GM12878 (cell line): ENCODE measurements around the gene GBX1. TPM values are rescaled to one million over a fixed set of nuclear protein-coding genes. Genes with fewer than 3 reads are reported as not detected.

Experiments used
- ATAC-seq: fragments of 200-7000 bp; cut with Tn5 transposase; 3 replicates; pipeline ENCODE4 v1.9.1; 2020; ENCODE audit warnings: mild to moderate bottlenecking, moderate library complexity
- BruUV-seq: library from RNA; stranded (reverse); fragments of 400-500 nt; replicated peaks from 2 replicates; lab custom pipeline; 2021; lab: Mats Ljungman, UMichigan
- CTCF ChIA-PET: fragments of 300-600 bp; sonication (Branson Sonifier 250); formaldehyde crosslinking; extraction: SDS; loops from one replicate; lab custom pipeline; 2021; ENCODE audit warnings: inconsistent platforms; lab: Yijun Ruan, JAX
- POLR2A ChIA-PET: fragments of 350-600 bp; formaldehyde crosslinking; extraction: SDS; loops from one replicate; lab custom pipeline; 2021; ENCODE audit warnings: inconsistent platforms; lab: Charles Lee
- RAD21 ChIA-PET: fragments of 300-600 bp; sonication (Branson Sonifier 250); formaldehyde crosslinking; loops from one replicate; lab custom pipeline; 2023; ENCODE audit warnings: antibody characterized with exemption; ENCODE audit not compliant: unreplicated experiment; lab: Charles Lee
- SMC1A ChIA-PET: fragments of 300-600 bp; sonication (Branson Sonifier 250); formaldehyde crosslinking; loops from one replicate; lab custom pipeline; 2023; ENCODE audit not compliant: unreplicated experiment, uncharacterized antibody; lab: Charles Lee
- DNase-seq: peaks from one replicate; pipeline ENCODE4 v3.0.0-alpha.2; 2011; ENCODE audit warnings: low read depth, low spot score
- FAIRE-seq: peaks from 3 replicates; lab custom pipeline; 2011; peaks lifted over from hg19 to GRCh38; lab: Jason Lieb, UNC
- H2AFZ ChIP-seq: 2 replicates; pipeline ENCODE4 v1.6.0; 2011; ENCODE audit warnings: low read depth, low read length, control low read depth; ENCODE audit not compliant: control insufficient read depth
- H3K27ac ChIP-seq: 2 replicates; pipeline ENCODE4 v1.5.1; 2011; ENCODE audit warnings: control low read depth; ENCODE audit not compliant: control insufficient read depth, insufficient read depth
- H3K27me3 ChIP-seq, 2 experiments: replicated peaks in 1 of 2; 2 replicates each; pipeline versions ENCODE4 v1.6.0 to v1.6.1; 2011; ENCODE audit warnings: low read length in 1 of 2; ENCODE audit not compliant: control insufficient read depth in 2 of 2, insufficient read depth in 2 of 2
- H3K36me3 ChIP-seq, 2 experiments: 2 replicates each; pipeline ENCODE4 v1.5.1; 2011; ENCODE audit warnings: low read length in 1 of 2; ENCODE audit not compliant: control insufficient read depth in 2 of 2, insufficient read depth in 2 of 2
- H3K4me1 ChIP-seq: 2 replicates; pipeline ENCODE4 v1.6.1; 2011; ENCODE audit warnings: mild to moderate bottlenecking, low read length, moderate library complexity, mixed read lengths; ENCODE audit not compliant: control insufficient read depth, insufficient read depth
- H3K4me2 ChIP-seq: 2 replicates; pipeline ENCODE4 v1.6.0; 2011; ENCODE audit warnings: control low read depth; ENCODE audit not compliant: control insufficient read depth, insufficient read depth
- H3K4me3 ChIP-seq: fragments of 200-600 bp; sonication (generic); 2 replicates; pipeline ENCODE4 v1.5.1; 2016
- H3K79me2 ChIP-seq: 2 replicates; pipeline ENCODE4 v1.6.0; 2011; ENCODE audit warnings: low read length; ENCODE audit not compliant: control insufficient read depth, insufficient read depth
- H3K9ac ChIP-seq: 2 replicates; pipeline ENCODE4 v1.8.0; 2011; ENCODE audit warnings: low read length, control low read depth, mixed read lengths; ENCODE audit not compliant: control insufficient read depth, insufficient read depth
- H3K9me3 ChIP-seq: replicated peaks from 3 replicates; pipeline ENCODE4 v1.5.1; 2011; ENCODE audit warnings: mild to moderate bottlenecking, low read length; ENCODE audit not compliant: control insufficient read depth, insufficient read depth
- H4K20me1 ChIP-seq: 2 replicates; pipeline ENCODE4 v1.6.0; 2011; ENCODE audit not compliant: control insufficient read depth, insufficient read depth
- BCL11A ChIP-seq: IDR thresholded peaks from 2 replicates; pipeline ENCODE4 v1.6.1; 2011; ENCODE audit warnings: low read depth, low read length
- BCL3 ChIP-seq: IDR thresholded peaks from 2 replicates; pipeline ENCODE4 v1.6.1; 2011; ENCODE audit warnings: borderline replicate concordance, low read depth, mild to moderate bottlenecking, moderate library complexity, low read length; ENCODE audit not compliant: insufficient read depth, poor library complexity, severe bottlenecking
- CHD4 ChIP-seq: fragments of 200-600 bp; sonication (generic); IDR thresholded peaks from 2 replicates; pipeline ENCODE4 v1.6.1; 2016; ENCODE audit warnings: mild to moderate bottlenecking
- CREB1 ChIP-seq: IDR thresholded peaks from 2 replicates; pipeline ENCODE4 v1.6.1; 2012; ENCODE audit warnings: low read depth, mild to moderate bottlenecking, inconsistent platforms
- FOXK2 ChIP-seq: fragments of 450-650 bp; IDR thresholded peaks from 2 replicates; pipeline ENCODE4 v1.6.1; 2017; ENCODE audit warnings: mild to moderate bottlenecking, moderate library complexity
- HDGF ChIP-seq: fragments of 450-650 bp; IDR thresholded peaks from 2 replicates; pipeline ENCODE4 v1.6.1; 2016; ENCODE audit warnings: antibody characterized with exemption
- LARP7 ChIP-seq: fragments of 450-650 bp; IDR thresholded peaks from 2 replicates; pipeline ENCODE4 v1.6.1; 2017; ENCODE audit warnings: mild to moderate bottlenecking
- MEF2B ChIP-seq: fragments of 450-650 bp; IDR thresholded peaks from 2 replicates; pipeline ENCODE4 v1.6.1; 2018; ENCODE audit warnings: mild to moderate bottlenecking, moderate library complexity; ENCODE audit not compliant: partially characterized antibody, poor library complexity, severe bottlenecking
- NBN ChIP-seq: fragments of 450-650 bp; IDR thresholded peaks from 2 replicates; pipeline ENCODE4 v1.6.1; 2016
- NR2C2 ChIP-seq: IDR thresholded peaks from 2 replicates; pipeline ENCODE4 v1.6.1; 2011; ENCODE audit warnings: borderline replicate concordance, low read depth; ENCODE audit not compliant: control insufficient read depth, insufficient read length
- RAD21 ChIP-seq: IDR thresholded peaks from 2 replicates; pipeline ENCODE4 v1.6.1; 2011; ENCODE audit warnings: mild to moderate bottlenecking, low read depth, low read length, moderate library complexity; ENCODE audit not compliant: insufficient read depth
- RB1 ChIP-seq: fragments of 450-650 bp; formaldehyde crosslinking; IDR thresholded peaks from 2 replicates; pipeline ENCODE4 v1.6.1; 2017; ENCODE audit warnings: mild to moderate bottlenecking, borderline replicate concordance
- RUNX3 ChIP-seq: IDR thresholded peaks from 2 replicates; pipeline ENCODE4 v1.6.1; 2012; ENCODE audit warnings: low read length, inconsistent platforms
- SREBF2 ChIP-seq: IDR thresholded peaks from 2 replicates; pipeline ENCODE4 v1.6.1; 2012; ENCODE audit warnings: mild to moderate bottlenecking, low read length
- STAT3 ChIP-seq: IDR thresholded peaks from 2 replicates; pipeline ENCODE4 v1.6.1; 2011; ENCODE audit warnings: low read depth, low read length, improper control_type of control experiment
- ZNF207 ChIP-seq: fragments of 450-650 bp; IDR thresholded peaks from 2 replicates; pipeline ENCODE4 v1.6.1; 2014; ENCODE audit warnings: antibody characterized with exemption, mild to moderate bottlenecking, borderline replicate concordance
- WGBS: methylation state at CpG from one replicate; pipeline ENCODE4 v1.1.6; 2016; ENCODE audit warnings: low lambda C conversion rate; ENCODE audit not compliant: insufficient replicate concordance, insufficient coverage; ENCODE audit errors: missing lambda C conversion rate; 5-methylcytosine and 5-hydroxymethylcytosine counted together
- in situ Hi-C: fragments of 300-500 bp; cut with MboI; formaldehyde crosslinking; loops from 9 replicates; pipeline ENCODE4 v1.14.3; 2018; ENCODE audit warnings: mixed read lengths
- intact Hi-C: fragments of 100-400 bp; cut with micrococcal nuclease; formaldehyde crosslinking; loops from one replicate; pipeline ENCODE4 v1.14.2; 2022; ENCODE audit not compliant: unreplicated experiment
- polyA plus RNA-seq, 11 experiments: library from polyadenylated mRNA; depleted of rRNA in 4 of 11; unstranded in 6 of 11; stranded (reverse) in 5 of 11; fragments of >200 nt; fragmentation: Nextera tagmentation in 4 of 11; fragmentation: Illumina TruSeq in 1 of 11; extraction: Ambion mirVana in 4 of 11; extraction: Trizol in 1 of 11; gene quantifications; 1 replicate in 1 of 11; 2 replicates in 10 of 11; pipeline versions ENCODE4 v1.2.1 to v1.2.3, GENCODE V29; 2011 to 2016; ENCODE audit warnings: inconsistent platforms in 2 of 11, missing spikeins in 2 of 11, low read depth in 1 of 11
- total RNA-seq, 4 experiments: library from RNA; depleted of rRNA in 3 of 4; stranded (reverse); fragments of >200 nt in 3 of 4; fragmentation: Illumina TruSeq in 1 of 4; extraction: Trizol in 1 of 4; gene quantifications; 2 replicates each; pipeline versions ENCODE4 v1.2.1 to v1.2.3, GENCODE V29; 2013 to 2021
- TF ChIP-seq, protein P1 (sequence below): IDR thresholded peaks from 2 replicates; pipeline ENCODE4 v1.6.1; 2011; ENCODE audit warnings: low read depth, mild to moderate bottlenecking, low read length, moderate library complexity, borderline replicate concordance; ENCODE audit errors: extremely low read depth
- TF ChIP-seq, protein P2 (sequence below): fragments of 450-650 bp; IDR thresholded peaks from 2 replicates; pipeline ENCODE4 v1.6.1; 2016; ENCODE audit warnings: mild to moderate bottlenecking
- TF ChIP-seq, protein P3 (sequence below): fragments of 450-650 bp; IDR thresholded peaks from 2 replicates; pipeline ENCODE4 v1.6.1; 2018; ENCODE audit warnings: mild to moderate bottlenecking, low read depth, moderate library complexity; ENCODE audit not compliant: partially characterized antibody

Gene GBX1
- total and polyA plus RNA-seq, 10 of the 15 experiments (the other 5 are each of a cell fraction or from before 2014, with no cell fraction given): not detected

DNA sequence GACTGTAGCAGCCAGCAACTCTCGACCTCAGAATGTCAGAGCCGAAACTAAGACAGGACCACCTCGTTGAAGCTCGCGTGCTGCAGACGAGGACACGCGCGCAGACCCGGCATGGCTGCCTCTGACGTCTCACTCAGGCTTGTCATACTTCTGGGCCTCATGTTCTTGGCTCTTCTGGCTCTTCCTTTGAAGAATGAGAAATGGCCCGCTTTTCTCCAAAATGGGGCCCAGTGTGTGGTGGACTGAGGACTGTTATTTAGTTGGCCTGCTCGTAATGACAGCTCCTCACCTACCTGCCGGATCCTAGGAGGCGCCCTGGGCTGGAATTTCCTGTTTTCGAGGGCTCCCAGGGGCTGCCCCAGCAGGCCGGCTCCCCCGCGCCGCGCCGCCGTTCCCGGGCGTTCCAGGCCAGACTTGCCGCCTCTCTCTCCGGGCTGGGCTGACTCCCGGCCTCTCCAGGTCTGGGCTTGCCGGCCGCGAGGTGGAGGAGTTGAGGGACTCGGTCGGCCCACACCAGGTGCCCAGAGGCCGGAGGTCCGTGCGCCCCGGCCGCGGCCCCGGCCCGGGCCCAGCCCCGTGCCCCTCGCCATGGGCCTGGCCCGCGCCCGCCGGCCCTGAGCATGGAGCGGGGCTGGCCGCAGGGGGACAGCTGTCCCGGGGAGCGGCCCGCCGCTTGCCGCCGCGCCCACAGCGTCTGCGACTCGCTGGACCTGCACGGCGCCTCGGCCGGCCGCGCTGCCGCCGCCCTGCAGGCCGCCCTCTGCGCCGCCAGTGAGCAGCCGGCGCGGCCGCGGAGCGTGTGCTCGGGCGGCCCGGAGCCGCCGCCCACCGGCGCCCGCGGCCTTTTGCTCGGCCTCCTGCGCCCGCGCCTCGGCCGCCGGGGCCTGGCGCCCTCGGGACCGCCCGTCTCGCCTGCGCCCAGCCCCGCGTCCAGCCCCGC, 53.1 kb downstream of the GBX1 start:
- ATAC-seq (no peak), DNase-seq (no peak), FAIRE-seq (no peak)
- Histone ChIP-seq H3K27me3 (no peaks in the 10 kb centered on the region), H3K9me3 (no peaks in the 10 kb centered on the region), H3K36me3 (peaks cover 0 to 11% of the 10 kb centered on the region in 2 experiments; a peak in 2 of 4 replicates), H4K20me1 (peaks cover 3% of the 10 kb centered on the region; the same call in 1 of the 2 replicates), H3K9ac (no peak overlapping the region), H3K27ac (no peak overlapping the region), H3K4me2 (no peak overlapping the region), H2AFZ (no peak overlapping the region), H3K4me3 (no peak overlapping the region), H3K4me1 (no peaks in the 10 kb centered on the region), H3K79me2 (no peaks in the 10 kb centered on the region; the same call in none of the 2 replicates)
- ChIA-PET RAD21 (no interaction called here), POLR2A (no interaction called here), SMC1A (no interaction called here), CTCF (no interaction called here)
- 52% methylated on average over 65 of the region's 101 CpGs for WGBS
- BruUV-seq: no TSS peak
- intact Hi-C loops: loop anchor here (5.0 kb wide), 1 partner anchor 102 kb away; no protein-coding TSS in a partner anchor
- in situ Hi-C loops: no loop called here
- TF ChIP-seq CHD4 (no peak), RAD21 (no peak), RUNX3 (no peak), NBN (no peak), BCL3 (no peak), MEF2B (no peak), ZNF207 (no peak), NR2C2 (no peak), CREB1 (no peak), LARP7 (no peak), HDGF (no peak), BCL11A (no peak), RB1 (no peak), STAT3 (no peak), SREBF2 (no peak), FOXK2 (no peak)
- TF ChIP-seq, protein P1, sequence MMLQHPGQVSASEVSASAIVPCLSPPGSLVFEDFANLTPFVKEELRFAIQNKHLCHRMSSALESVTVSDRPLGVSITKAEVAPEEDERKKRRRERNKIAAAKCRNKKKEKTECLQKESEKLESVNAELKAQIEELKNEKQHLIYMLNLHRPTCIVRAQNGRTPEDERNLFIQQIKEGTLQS: no peak
- TF ChIP-seq, protein P2, sequence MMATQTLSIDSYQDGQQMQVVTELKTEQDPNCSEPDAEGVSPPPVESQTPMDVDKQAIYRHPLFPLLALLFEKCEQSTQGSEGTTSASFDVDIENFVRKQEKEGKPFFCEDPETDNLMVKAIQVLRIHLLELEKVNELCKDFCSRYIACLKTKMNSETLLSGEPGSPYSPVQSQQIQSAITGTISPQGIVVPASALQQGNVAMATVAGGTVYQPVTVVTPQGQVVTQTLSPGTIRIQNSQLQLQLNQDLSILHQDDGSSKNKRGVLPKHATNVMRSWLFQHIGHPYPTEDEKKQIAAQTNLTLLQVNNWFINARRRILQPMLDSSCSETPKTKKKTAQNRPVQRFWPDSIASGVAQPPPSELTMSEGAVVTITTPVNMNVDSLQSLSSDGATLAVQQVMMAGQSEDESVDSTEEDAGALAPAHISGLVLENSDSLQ: no peak
- TF ChIP-seq, protein P3, sequence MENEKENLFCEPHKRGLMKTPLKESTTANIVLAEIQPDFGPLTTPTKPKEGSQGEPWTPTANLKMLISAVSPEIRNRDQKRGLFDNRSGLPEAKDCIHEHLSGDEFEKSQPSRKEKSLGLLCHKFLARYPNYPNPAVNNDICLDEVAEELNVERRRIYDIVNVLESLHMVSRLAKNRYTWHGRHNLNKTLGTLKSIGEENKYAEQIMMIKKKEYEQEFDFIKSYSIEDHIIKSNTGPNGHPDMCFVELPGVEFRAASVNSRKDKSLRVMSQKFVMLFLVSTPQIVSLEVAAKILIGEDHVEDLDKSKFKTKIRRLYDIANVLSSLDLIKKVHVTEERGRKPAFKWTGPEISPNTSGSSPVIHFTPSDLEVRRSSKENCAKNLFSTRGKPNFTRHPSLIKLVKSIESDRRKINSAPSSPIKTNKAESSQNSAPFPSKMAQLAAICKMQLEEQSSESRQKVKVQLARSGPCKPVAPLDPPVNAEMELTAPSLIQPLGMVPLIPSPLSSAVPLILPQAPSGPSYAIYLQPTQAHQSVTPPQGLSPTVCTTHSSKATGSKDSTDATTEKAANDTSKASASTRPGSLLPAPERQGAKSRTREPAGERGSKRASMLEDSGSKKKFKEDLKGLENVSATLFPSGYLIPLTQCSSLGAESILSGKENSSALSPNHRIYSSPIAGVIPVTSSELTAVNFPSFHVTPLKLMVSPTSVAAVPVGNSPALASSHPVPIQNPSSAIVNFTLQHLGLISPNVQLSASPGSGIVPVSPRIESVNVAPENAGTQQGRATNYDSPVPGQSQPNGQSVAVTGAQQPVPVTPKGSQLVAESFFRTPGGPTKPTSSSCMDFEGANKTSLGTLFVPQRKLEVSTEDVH: no peak
